PC-3 (cell line): ENCODE results near the gene MRTFA. TPM values are rescaled to one million over a fixed set of nuclear protein-coding genes. Genes with fewer than 3 reads are reported as not detected.

ENCODE experiments used
- ATAC-seq: fragments of 200-7000 bp; cut with Tn5 transposase; 2 replicates; pipeline ENCODE4 v1.9.1; 2020; ENCODE audit warnings: mild to moderate bottlenecking, moderate library complexity
- BruUV-seq: library from RNA; stranded (reverse); fragments of 400-500 nt; replicated peaks from 2 replicates; lab custom pipeline; 2021; lab: Mats Ljungman, UMichigan
- CTCF ChIA-PET: fragments of 300-600 bp; sonication (Branson Sonifier 250); formaldehyde crosslinking; loops from one replicate; lab custom pipeline; 2022; ENCODE audit warnings: antibody characterized with exemption; lab: Charles Lee
- POLR2A ChIA-PET: fragments of 300-600 bp; sonication (Branson Sonifier 250); formaldehyde crosslinking; loops from one replicate; lab custom pipeline; 2022; ENCODE audit warnings: antibody characterized with exemption; ENCODE audit not compliant: unreplicated experiment; lab: Charles Lee
- DNase-seq: peaks from one replicate; pipeline ENCODE4 v3.0.0-alpha.2; 2015
- H2AFZ ChIP-seq: fragments of 300-600 bp; sonication (generic); 2 replicates; pipeline ENCODE4 v1.6.0; 2016; ENCODE audit warnings: antibody characterized with exemption, low read length
- H3F3A ChIP-seq: fragments of 300-600 bp; sonication (generic); one replicate; pipeline ENCODE4 v1.6.0; 2017; ENCODE audit warnings: antibody characterized with exemption, low read length, control low read depth, mild to moderate bottlenecking; ENCODE audit not compliant: unreplicated experiment
- H3K27ac ChIP-seq: fragments of 300-600 bp; sonication (generic); 2 replicates; pipeline ENCODE4 v1.5.1; 2016; ENCODE audit warnings: mild to moderate bottlenecking, low read length
- H3K27me3 ChIP-seq: fragments of 300-600 bp; sonication (generic); 2 replicates; pipeline ENCODE4 v1.6.1; 2016; ENCODE audit warnings: low read length, mixed read lengths
- H3K36me3 ChIP-seq: fragments of 300-600 bp; sonication (generic); 2 replicates; pipeline ENCODE4 v1.6.1; 2016; ENCODE audit warnings: low read depth, mixed run types, low read length, mixed read lengths
- H3K4me1 ChIP-seq: fragments of 300-600 bp; sonication (generic); 2 replicates; pipeline ENCODE4 v1.5.1; 2016; ENCODE audit warnings: low read length; ENCODE audit not compliant: insufficient read depth
- H3K4me2 ChIP-seq: fragments of 300-600 bp; sonication (generic); 2 replicates; pipeline ENCODE4 v1.6.0; 2016; ENCODE audit warnings: low read length
- H3K4me3 ChIP-seq: fragments of 300-600 bp; sonication (generic); 2 replicates; pipeline ENCODE4 v1.5.1; 2016; ENCODE audit warnings: mild to moderate bottlenecking, low read length, mixed read lengths
- H3K79me2 ChIP-seq: fragments of 300-600 bp; sonication (generic); 2 replicates; pipeline ENCODE4 v1.6.1; 2017; ENCODE audit warnings: low read length, mixed read lengths
- H3K9ac ChIP-seq: fragments of 300-600 bp; sonication (generic); 2 replicates; pipeline ENCODE4 v1.6.0; 2016; ENCODE audit warnings: mild to moderate bottlenecking, low read length
- H3K9me2 ChIP-seq: fragments of 300-600 bp; sonication (generic); replicated peaks from 2 replicates; pipeline ENCODE4 v1.6.1; 2016; ENCODE audit warnings: mixed run types, low read length, mixed read lengths
- H3K9me3 ChIP-seq: fragments of 300-600 bp; sonication (generic); 2 replicates; pipeline ENCODE4 v1.6.1; 2016; ENCODE audit warnings: low read length, mixed read lengths
- H4K20me1 ChIP-seq: fragments of 300-600 bp; sonication (generic); 2 replicates; pipeline ENCODE4 v1.6.1; 2016; ENCODE audit warnings: low read length, mixed read lengths
- EZH2 ChIP-seq: fragments of 300-600 bp; sonication (generic); IDR thresholded peaks from one replicate; pipeline ENCODE4 v1.6.1; 2017; ENCODE audit warnings: antibody characterized with exemption, mild to moderate bottlenecking, low read length; ENCODE audit not compliant: unreplicated experiment
- EZH2phosphoT487 ChIP-seq: fragments of 300-600 bp; sonication (generic); IDR thresholded peaks from 2 replicates; pipeline ENCODE4 v1.6.1; 2018; ENCODE audit warnings: mild to moderate bottlenecking, antibody characterized with exemption, low read length, borderline replicate concordance
- intact Hi-C: fragments of 100-400 bp; cut with micrococcal nuclease; formaldehyde crosslinking; loops from 2 replicates; pipeline ENCODE4 v1.9.0; 2023
- total RNA-seq: library from RNA; depleted of rRNA; stranded (reverse); fragments of >200 nt; gene quantifications from 2 replicates; pipeline ENCODE4 v1.2.3, GENCODE V29; 2014
- TF ChIP-seq, protein P1 (sequence below): fragments of 300-600 bp; sonication (generic); conservative IDR thresholded peaks from 2 replicates; pipeline ENCODE4 v1.5.1; 2017; ENCODE audit warnings: antibody characterized with exemption, low read depth, mild to moderate bottlenecking, low read length

Gene MRTFA
- total RNA-seq, 1 experiment from 2014 or later: 32.6 TPM

- no peaks in the 10 kb centered on the region for H3K79me2 ChIP-seq
- intact Hi-C loops: no loop called here
- no peak overlapping the region for H3K9ac ChIP-seq
- no peak for DNase-seq
- H2AFZ ChIP-seq: no peak overlapping the region
- H3F3A ChIP-seq: no peaks in the 10 kb centered on the region
- no peaks in the 10 kb centered on the region for H3K9me3 ChIP-seq
- no peaks in the 10 kb centered on the region for H4K20me1 ChIP-seq
- no peak for TF ChIP-seq EZH2phosphoT487
- TF ChIP-seq, protein P1, sequence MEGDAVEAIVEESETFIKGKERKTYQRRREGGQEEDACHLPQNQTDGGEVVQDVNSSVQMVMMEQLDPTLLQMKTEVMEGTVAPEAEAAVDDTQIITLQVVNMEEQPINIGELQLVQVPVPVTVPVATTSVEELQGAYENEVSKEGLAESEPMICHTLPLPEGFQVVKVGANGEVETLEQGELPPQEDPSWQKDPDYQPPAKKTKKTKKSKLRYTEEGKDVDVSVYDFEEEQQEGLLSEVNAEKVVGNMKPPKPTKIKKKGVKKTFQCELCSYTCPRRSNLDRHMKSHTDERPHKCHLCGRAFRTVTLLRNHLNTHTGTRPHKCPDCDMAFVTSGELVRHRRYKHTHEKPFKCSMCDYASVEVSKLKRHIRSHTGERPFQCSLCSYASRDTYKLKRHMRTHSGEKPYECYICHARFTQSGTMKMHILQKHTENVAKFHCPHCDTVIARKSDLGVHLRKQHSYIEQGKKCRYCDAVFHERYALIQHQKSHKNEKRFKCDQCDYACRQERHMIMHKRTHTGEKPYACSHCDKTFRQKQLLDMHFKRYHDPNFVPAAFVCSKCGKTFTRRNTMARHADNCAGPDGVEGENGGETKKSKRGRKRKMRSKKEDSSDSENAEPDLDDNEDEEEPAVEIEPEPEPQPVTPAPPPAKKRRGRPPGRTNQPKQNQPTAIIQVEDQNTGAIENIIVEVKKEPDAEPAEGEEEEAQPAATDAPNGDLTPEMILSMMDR: no peak
- TF ChIP-seq EZH2: no peak
- no peak overlapping the region for H3K4me3 ChIP-seq
- CTCF ChIA-PET: no interaction called here
- H3K4me1 ChIP-seq: no peaks in the 10 kb centered on the region
- no peaks in the 10 kb centered on the region for H3K9me2 ChIP-seq
- POLR2A ChIA-PET: no interaction called here
- H3K36me3 ChIP-seq: no peaks in the 10 kb centered on the region; the same call in 1 of the 2 replicates
- no peak for ATAC-seq
- no peak overlapping the region for H3K4me2 ChIP-seq
- no TSS peak for BruUV-seq
- no peaks in the 10 kb centered on the region for H3K27me3 ChIP-seq
- no peak overlapping the region for H3K27ac ChIP-seq
Measured at GRCh38 chr22:40421082-40421350, 215.5 kb downstream of the MRTFA start.

DNA sequence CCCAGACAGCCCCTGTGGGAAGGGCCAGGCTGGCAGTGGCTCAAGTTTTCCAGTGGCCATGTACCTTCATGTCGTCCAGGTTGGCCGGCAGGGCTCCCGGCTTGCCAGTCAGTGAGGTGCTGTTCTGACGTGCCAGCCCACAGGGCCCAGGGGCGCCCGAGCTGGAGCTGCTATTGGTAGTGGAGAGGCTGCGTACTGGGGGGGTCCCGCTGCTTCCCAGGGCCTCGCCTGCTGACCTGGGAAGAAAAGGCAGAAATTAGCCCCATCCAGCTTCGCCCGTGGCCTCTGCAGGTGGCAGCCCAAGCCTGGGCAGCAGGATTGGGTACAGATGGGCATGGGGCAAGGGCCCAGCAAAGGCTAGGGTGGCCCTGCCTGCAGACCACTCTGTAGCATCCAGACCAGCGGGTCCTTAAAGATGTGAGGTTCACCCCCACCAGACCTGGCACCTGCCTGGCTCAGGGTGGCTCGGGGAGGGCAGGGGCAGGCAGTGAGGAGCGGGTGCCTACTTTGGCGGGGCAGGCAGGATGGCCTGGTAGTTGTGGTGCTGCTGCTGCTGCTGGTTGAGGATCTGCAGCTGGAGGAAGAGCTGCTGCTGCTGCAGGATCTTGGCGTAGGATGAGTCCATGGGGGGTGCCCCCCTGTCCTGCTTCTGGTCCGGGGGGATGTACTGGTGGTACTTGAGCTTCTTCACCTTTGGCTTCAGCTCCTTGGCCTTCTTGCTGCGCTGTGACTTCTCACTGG, 216.0 kb downstream of the MRTFA start:
- ChIA-PET CTCF (no interaction called here), POLR2A (no interaction called here)
- Histone ChIP-seq H3K9ac (no peak overlapping the region), H2AFZ (no peak overlapping the region), H3K9me2 (no peaks in the 10 kb centered on the region), H4K20me1 (no peaks in the 10 kb centered on the region), H3K4me3 (no peak overlapping the region), H3K27me3 (no peaks in the 10 kb centered on the region), H3K36me3 (no peaks in the 10 kb centered on the region; the same call in 1 of the 2 replicates), H3K27ac (no peak overlapping the region), H3K9me3 (no peaks in the 10 kb centered on the region), H3K4me2 (no peak overlapping the region), H3K79me2 (no peaks in the 10 kb centered on the region), H3F3A (no peaks in the 10 kb centered on the region), H3K4me1 (no peaks in the 10 kb centered on the region)
- no peak for TF ChIP-seq EZH2phosphoT487
- TF ChIP-seq EZH2: no peak
- TF ChIP-seq, protein P1: no peak
- ATAC-seq: no peak
- DNase-seq: no peak
- intact Hi-C loops: no loop called here
- no TSS peak for BruUV-seq

- Histone ChIP-seq H3K36me3 (no peaks in the 10 kb centered on the region; the same call in 1 of the 2 replicates), H3K79me2 (no peaks in the 10 kb centered on the region), H3K27ac (no peak overlapping the region), H2AFZ (no peak overlapping the region), H3K4me2 (no peak overlapping the region), H3K9ac (no peak overlapping the region), H3K9me2 (no peaks in the 10 kb centered on the region), H4K20me1 (no peaks in the 10 kb centered on the region), H3K4me3 (no peak overlapping the region), H3F3A (no peaks in the 10 kb centered on the region), H3K27me3 (no peaks in the 10 kb centered on the region), H3K9me3 (no peaks in the 10 kb centered on the region), H3K4me1 (no peaks in the 10 kb centered on the region)
- TF ChIP-seq, protein P1: no peak
- no peak for TF ChIP-seq EZH2phosphoT487
- no peak for TF ChIP-seq EZH2
- BruUV-seq: no TSS peak
- intact Hi-C loops: no loop called here
- DNase-seq: no peak
- CTCF ChIA-PET: no interaction called here
- no peak for ATAC-seq
- POLR2A ChIA-PET: no interaction called here
Measured at GRCh38 chr22:40419718-40420117, 216.8 kb downstream of the MRTFA start.
